Measurements from ENCODE around the gene NACA2.
"Not testable (repeated sequence)": the region's sequence is repeated elsewhere in the genome, so short reads cannot be mapped to it uniquely, and the experiment has no call there.

Gene NACA2

DNA sequence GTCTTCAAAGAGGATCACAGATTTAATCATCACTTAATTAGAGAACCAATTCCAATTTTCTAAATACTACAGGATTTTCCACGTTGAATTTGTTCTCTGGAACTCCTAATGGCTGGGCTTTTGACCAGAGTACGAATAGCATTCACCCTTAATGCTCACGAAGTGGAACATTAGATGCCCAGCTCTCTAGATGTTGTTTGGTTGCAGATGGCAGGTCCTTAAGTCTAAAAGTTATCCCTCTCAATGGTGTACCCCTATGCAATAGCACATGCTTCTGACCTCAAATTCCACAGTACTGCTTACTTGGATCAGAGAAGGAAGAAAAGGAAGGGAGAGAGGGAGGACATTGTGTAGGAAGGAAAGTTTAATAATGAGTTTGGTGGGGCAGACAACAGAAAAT lies 8.6 kb upstream of the NACA2 start:
- DNase-seq (ENCODE audit: low spot score), result no peak

DNA sequence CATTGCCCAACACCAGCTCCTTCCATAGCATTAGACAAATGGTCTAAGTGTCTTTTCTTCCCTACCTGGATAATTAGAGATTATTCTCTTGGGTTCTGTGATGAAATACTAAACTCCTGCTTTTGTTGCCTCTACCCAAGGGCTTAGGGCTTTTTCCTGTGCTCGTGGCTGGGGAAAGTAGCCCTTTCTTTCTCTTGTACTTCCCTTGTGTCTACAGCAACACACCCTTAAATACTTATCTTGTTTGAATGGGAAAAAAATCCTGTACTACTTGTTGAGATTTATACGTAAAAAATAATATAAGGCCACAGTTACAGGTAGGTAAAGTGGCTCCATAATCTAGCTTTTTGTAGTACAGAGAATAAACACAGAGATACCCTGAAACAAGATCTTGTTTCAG lies 7.0 kb upstream of the NACA2 start:
- DNase-seq (ENCODE audit: low spot score), result no peak

DNA sequence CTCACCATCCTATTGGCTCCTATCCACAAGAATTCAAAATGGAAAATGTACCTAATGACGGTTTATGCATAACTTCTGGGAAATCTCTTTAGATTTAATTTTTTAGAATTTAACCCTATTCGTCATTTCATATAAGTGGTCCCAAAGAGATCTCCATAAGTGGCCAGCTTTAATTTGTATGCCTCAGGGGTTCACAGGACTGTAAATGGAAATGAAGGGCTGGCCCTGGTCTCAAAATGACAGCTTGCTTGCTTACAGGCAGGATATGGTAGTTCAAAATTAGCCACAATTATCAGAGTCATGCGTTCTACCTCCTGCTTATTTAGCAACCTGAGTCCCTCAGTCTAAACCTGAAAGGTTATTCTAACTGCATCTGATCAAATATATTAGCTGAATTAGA lies 6.6 kb upstream of the NACA2 start:
- no peak for DNase-seq (ENCODE audit: low spot score)

DNA sequence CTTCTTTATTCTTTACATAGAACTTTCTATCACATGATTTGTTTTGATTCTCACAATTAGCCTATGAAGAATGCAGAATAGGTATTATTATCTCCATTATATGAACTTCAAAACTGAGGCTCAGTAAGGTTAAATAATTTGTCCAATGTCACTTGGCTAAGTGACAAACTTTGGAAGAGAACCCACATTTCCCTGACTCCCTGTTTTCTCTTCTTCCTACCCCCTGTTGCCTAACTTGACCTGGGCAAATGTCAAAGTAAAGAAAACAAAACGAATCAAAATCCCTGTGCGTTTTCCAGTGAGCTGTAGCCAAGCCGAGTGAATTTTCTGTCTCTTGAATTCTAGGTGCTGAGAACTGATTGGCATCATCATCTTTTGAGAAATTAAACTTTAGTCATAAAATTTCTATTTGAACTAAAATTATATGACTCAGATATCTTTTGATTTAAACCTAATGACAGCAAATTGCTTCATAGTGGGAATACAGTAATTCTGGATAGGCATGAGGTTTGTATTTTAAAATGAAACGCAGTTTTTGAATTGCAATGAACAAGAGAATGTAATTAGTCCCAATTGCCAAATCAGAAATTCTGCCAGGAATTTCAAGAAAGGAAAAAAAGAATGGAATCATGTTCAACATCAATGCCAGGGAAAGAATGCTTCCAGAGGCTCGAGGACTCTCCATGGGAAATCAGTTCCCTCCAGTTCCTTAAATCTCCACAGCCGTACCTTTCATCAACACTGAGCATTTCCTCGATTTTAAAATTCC lies 4.6 kb upstream of the NACA2 start:
- DNase-seq (ENCODE audit: low spot score), result no peak

DNA sequence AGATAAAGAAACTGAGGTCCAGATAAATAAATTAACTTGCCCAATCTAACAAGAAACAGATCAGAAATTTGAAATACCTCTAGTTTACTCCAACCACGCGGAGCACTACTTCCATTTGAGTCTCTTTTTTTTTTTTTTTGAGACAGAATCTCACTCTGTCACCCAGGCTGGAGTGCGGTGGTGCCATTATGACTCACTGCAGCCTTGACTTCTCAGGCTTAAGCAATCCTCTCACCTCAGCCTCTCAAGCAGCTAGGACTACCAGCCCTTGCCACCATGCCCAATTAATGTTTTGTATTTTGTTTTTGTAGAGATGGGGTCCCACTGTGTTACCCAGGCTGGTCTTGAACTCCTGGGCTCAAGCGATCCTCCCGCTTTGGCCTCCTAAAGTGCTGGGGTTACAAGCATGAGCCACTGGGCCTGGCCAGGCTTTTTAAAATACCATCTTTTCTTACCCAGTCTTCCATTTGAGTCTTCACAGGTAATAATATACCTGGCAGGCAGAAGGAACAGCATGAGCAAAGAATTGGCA lies 3.3 kb upstream of the NACA2 start:
- no peak for DNase-seq (ENCODE audit: low spot score)

DNA sequence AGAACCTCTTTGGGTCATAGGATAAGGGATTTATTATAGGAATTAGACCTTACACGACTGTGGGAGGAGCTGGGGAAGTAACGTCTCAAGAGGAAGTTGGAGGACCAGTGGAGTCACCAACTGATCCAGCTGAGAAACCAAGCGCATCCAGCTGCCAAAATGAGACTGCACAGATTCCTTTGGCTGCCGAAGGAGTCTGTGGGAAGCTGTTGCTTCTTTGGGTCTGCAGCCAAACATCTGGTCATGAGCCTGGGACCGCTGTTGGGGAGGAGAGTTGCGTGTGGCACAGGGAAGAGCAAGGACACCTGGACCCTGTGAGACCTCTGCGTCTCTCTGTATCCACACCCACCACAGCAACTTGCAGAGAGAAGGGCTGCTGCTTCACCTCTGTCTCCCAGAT lies 2.4 kb upstream of the NACA2 start:
- DNase-seq (ENCODE audit: low spot score), result no peak

DNA sequence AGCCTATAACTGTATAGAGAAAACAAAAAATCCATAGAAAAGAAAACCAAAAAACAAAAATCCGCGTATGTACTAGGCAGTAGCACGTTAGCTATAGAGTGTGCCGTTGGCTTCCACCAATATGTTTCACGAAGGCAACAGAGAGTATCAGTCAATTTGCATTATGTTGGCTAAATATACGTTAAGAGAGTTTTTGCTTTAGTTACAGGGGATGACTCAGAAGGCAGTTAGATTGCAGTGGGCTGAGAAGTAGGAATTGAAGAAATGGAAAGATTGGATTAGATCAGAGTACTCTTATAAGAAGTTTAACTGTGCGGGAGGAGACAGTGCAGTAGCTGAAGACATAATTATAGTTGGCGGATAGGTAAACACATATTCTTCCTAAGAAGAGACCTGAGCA lies 911 bp upstream of the NACA2 start:
- no peak for DNase-seq (ENCODE audit: low spot score)

DNA sequence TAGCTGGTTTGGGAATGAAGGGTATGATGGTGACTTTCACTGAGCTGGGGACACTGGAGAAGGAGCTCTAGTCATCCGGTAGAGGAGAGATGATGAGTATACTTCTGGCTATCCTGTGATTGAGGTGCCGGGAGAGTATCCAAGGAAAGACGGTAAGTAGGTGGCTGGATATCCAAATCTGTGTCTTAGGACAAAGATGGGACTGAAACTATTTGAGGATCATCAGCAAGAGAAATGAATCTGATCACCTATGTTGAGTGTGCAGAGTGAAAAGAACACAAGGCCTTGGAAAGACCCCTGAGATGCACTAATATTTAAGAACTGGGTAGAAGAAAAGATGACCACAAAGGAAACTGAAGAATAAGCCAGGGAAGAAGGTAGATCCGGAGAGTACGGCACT lies 1.0 kb downstream of the NACA2 start:
- DNase-seq (ENCODE audit: low spot score), result no peak

DNA sequence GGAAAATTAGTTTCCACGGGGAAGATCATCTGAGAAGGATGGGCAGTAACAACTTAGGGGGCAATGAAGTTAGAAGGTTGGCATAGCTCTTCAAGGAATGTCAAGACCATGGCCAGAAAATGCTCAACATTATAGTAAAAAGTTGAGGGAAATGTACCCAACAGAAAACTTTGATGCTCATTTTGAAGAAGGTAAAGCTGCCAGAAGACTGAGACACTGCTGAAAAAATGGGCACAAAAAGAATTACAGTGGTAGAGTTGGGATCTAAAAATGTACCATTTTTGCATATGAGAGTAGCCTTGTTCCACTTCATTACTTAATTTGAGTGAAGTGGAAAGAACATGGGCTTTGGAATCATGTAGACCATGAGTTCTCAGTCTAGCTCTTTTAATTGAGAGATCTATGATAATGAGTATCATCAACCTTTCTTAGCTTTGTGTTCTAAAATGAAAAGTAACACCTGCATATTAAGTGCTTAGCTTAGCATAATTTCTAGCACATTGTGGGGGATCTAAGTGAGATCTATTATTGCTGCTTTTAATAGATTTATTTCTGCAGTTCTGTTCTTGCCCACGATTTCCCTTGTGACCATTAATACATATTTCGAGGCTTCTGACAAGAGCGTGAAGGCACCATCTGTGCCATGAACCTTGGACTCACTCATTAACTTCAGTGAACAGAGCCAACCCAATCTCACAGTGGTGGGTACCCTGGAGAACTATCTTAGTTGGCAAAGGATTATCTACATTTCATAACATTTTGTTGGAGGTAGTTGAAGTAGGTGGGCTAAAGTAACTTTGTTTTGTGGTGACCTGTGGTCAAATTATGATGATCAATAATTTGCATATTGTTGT lies 3.0 kb downstream of the NACA2 start:
- no peak for DNase-seq (ENCODE audit: low spot score)

DNA sequence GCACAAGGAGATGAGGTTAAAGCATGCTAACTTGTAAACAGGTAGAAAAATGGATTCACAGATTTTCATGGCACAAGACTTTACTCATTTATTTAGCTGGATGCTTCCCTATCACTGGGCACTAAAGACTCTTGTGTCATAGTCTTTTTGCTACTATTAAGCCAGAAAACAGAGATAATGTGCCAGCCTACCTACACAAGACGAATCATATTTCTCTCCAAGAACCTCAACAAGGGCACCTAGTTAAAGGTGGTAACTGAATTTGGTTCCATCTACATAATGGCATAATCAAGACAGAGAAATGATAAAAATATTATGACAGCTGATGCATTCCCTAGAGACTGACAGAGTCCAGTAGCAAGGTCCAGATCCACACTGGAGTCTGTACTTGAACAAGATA lies 3.8 kb downstream of the NACA2 start:
- DNase-seq (ENCODE audit: low spot score), result no peak

DNA sequence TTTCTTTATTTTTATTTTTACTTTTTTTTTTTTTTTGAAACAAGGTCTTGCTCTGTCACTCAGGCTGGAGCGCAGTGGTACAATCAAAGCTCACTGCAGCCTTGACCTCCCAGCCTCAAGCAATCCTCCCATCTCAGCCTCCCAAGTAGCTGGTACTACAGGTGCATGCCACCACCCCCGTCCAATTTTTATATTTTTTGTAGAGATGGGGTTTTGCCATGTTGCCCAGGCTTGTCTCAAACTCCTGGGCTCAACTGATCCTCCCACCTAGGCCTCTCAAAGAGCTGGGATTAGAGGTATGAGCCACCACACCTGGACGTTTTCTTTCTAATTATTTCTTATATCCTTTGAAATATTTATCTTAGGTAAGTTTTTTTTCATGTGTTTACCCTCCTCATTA lies 4.4 kb downstream of the NACA2 start:
- not testable (repeated sequence) for DNase-seq (ENCODE audit: low spot score)

DNA sequence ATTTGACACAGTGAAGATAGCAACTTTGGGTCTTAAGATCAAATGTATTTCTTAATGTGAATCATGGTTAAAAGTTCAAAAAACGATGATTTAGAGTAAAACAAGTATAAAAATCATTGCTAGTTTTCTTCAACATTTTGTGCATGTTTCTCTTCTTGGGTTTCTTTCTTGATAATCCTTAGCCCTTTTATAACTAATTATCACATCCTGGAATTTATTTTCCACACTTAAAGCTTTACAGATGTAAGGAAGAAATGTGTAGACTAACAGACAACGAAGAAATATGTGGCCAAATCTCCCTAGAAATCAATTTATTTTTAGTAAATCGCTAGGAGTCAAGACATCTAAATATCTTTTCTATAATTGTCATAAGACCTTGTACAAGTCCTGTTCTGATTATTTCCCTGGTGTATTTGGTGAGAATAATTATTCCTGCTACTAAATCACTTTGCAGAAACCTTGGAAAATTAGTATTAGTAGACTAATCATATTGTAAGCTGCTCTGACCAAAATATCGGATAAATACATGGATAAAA lies 4.9 kb downstream of the NACA2 start:
- no peak for DNase-seq (ENCODE audit: low spot score)

DNA sequence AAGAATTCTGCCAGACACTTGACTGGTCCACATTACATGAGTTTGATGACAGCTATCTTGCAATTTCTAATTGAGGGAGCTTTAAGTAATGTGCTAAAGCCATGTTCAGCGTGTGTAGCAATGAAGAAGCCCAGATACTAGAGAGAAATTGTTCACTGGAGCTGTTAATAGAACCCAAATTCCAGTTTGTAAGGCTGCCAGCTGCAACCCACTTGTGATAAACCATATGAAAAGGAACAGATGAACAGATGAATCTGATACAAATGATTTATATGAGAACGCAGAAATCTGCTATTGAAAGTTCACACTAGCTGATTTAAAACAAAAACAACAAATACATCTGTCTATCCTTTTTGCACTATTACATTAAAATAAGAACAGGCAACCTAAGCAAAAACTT lies 6.2 kb downstream of the NACA2 start:
- no peak for DNase-seq (ENCODE audit: low spot score)

DNA sequence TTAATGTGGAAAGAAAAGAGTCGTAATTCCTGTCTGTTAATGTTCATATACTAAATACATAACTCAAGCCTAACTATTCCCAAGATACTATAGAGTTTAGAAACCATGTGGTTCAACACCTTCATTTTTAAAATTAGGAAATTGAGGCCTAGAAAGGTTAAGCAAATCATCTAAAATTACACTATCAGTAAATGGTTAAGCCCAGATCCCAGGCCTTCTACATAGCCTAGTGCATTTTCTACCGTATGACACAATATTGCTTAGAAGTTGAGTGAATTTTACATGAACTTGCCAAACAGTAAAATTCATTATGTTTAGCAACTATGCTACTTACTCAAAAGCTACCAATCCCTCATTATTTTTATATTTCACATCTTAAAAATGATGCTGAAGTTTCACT lies 6.8 kb downstream of the NACA2 start:
- no peak for DNase-seq (ENCODE audit: low spot score)

DNA sequence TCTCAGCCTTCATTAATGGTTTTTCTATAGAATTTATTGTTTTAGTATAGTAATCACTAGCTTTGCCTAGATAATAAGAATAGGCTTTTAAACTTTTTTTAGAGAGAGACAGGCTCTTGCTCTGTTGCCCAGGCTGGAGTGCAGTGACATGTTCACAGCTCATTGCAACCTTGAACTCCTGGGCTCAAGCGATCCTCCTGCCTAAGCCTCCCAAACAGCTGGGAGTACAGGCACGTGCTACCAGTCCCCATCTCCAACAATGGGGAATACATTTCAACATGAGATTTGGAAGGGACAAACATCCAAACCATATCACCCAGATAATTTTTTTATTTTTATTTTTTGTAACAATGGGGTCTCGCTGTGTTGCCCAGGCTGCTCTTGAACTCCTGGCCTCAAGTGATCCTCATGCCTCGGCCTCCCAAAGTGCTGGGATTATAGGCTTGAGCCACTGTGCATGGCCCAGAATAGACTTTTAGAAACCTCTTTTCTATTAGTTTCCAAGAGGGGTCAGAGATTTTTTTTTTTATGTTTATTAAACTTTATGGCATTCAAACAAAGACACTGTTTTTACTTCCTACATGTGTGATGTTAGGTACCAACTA lies 7.3 kb downstream of the NACA2 start:
- DNase-seq (ENCODE audit: low spot score), result no peak

DNA sequence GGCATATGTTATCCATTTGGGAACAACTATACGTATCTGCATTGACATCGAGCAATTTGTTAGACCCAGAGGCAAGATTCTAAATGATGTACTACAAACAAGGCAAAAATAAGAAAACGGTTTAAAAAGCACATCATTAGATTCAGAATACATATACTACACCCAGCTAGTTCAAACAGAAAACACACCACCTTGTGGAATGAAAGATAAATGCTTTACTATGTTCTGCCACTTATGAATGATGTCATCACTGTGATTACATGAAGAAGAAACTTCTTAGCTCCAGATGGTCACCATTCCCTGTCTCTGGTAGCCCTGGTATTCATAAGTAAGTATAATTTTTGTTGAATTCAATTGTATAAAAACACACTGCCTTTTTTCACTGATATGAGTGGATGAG lies 7.8 kb downstream of the NACA2 start:
- DNase-seq (ENCODE audit: low spot score), result peak; percentile 69

DNA sequence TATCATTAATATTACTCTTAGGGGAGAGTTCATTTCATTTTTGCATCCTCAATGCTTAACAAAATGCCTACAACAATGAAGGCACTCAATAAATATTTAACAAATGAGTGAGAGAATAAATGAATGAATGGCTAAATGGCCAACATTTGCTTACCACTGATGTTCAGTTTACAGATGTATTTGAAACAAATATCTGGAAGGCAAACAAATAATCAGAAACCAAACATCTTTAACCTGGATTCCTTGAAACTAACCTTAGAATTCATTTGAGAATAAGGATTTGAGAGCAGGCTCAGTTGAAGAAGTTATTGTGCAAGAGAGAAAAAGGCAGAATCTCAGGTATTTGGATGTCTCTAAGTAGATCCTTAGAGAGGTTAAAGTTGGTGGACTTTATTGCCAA lies 8.4 kb downstream of the NACA2 start:
- DNase-seq (ENCODE audit: low spot score), result no peak

DNA sequence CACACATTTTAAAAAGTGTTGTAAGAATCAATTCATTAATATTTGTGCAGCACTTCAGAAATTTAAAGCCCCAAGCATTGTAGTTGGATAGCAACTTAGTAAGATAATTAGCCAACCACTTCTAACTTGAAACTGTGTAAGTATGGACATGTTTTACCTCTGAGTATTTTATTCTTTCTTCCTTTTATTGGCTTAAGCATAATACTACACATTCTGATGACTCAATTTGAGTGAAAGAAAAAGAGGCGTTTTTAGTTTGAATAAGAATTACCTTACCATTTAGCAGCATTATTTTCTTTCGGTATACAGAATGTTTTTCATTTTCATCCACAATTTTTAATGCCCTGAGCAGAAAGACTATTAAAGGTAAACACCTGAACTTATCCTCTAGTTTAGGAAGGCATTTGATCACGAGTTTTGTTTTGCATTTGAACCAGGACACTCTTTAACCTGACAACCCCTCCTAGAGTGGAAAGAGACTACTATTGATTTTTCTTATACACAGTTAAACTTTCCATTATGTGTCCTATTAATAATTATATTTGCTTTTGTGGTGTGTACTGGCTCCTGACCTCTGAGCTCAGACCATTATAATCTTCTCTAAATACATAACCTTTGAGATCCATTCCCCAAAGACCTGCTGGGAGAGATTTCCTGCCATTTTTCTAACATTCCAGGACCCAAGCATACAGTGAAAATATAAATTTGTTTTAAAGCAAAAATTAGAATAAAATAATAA lies 9.2 kb downstream of the NACA2 start:
- DNase-seq (ENCODE audit: low spot score), result no peak

DNA sequence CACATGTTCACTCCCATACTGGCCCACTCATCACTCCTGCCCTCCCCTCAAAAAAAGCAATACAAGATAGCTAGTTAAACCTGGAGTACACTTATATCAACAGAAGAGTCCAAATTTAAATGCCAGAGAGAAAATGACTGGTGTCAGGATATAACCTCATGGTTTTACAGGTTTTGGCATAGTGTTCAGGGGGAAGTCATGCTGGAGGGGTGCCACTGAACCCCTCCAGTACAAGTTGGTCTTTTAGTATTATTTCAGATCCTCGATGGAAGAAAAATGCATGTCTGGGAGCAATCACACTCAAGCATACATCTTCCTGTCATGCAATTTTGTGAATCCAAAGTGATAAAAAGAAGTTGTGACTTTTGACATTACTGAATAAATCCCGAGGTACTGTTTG lies 10.5 kb downstream of the NACA2 start:
- no peak for DNase-seq (ENCODE audit: low spot score)

DNA sequence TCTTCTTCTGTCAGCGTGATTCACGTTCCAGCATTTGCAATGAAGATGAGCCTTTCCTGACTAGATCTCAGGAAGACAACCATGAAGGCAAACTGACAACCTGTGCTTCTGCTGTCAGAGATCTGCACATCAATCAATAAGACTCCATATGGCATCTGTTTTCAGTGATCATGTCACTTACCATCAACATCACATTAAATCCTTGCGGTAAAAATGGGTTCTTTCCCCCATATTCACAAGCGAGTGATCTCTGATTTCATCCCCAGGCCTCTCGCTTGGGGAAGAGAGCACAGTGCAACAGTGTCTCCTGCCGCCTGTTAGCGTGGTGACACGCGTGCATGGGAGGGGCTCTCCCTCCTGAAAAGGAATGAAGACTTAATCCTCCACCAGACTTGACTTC lies 11.1 kb downstream of the NACA2 start:
- DNase-seq (ENCODE audit: low spot score), result no peak

DNA sequence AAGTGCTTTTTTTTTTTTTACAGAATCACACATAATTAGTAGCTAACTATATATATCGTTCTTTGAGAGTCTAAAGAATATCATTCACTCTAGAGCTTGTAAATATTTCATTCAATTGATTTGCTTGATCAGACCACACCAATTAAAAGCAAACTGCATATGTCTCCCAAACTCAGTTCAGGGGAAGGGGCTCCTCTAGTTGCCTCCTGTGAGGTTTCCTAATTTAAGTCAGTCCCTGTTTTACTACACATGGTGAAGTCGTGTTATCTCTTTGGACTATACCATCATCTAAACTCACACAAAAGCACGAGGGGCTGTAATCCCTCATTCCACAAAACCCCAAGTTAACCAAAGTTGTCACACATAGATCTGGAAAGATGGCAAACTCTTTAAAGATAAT lies 11.7 kb downstream of the NACA2 start:
- DNase-seq (ENCODE audit: low spot score), result no peak

DNA sequence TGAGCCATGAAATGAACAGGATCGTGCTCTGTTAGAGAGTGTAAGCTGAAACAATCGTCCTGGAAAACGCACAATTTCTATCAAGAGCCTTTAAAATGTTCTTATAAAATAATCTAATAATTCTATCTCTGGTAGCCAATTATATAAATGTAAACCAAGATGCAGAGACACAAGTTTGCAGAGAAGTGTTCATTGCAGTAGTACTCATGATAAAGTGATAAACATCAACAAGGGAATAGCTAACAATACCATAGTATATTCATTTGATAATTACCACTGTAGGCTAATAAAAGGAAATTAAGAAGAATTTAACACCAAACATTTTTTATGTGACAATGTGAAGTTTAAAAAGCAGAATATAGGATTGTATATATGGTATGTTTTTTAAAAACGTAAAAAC lies 12.4 kb downstream of the NACA2 start:
- DNase-seq (ENCODE audit: low spot score), result no peak
